HFFc6 (cell line): Measurements from ENCODE around the gene SMYD2. TPM values are rescaled to one million over a fixed set of nuclear protein-coding genes. Genes with fewer than 3 reads are reported as not detected.
A peak's percentile ranks its signal among the peaks of the same experiment; 100 is the strongest.

ENCODE experiments used
- DNase-seq: peaks from one replicate; pipeline ENCODE4 v3.0.0-alpha.2; 2018
- H3K27ac Mint-ChIP-seq: 2 replicates; pipeline ENCODE4 v1.8.0; 2020; ENCODE audit warnings: mild to moderate bottlenecking, mixed read lengths
- H3K27me3 Mint-ChIP-seq: 2 replicates; pipeline ENCODE4 v1.8.0; 2021; ENCODE audit warnings: mild to moderate bottlenecking, moderate library complexity, mixed read lengths; ENCODE audit not compliant: insufficient read depth
- H3K36me3 Mint-ChIP-seq: 2 replicates; pipeline ENCODE4 v1.8.0; 2021; ENCODE audit warnings: low read depth, mixed read lengths
- H3K4me1 Mint-ChIP-seq: 2 replicates; pipeline ENCODE4 v1.8.0; 2020; ENCODE audit warnings: low read depth, mixed read lengths
- H3K4me3 Mint-ChIP-seq: 2 replicates; pipeline ENCODE4 v1.8.0; 2020; ENCODE audit warnings: mild to moderate bottlenecking, moderate library complexity, mixed read lengths
- H3K9me3 Mint-ChIP-seq: 2 replicates; pipeline ENCODE4 v1.8.0; 2020; ENCODE audit warnings: mild to moderate bottlenecking, mixed read lengths
- total RNA-seq, 6 experiments: library from RNA; stranded (reverse); fragmentation: NEBNext Ultra II Directional; extraction: Animal tissue kit (Norgen Biotek cat#: 25700); gene quantifications; 2 replicates in 1 of 6; 3 replicates in 5 of 6; pipeline ENCODE4 v1.2.3, GENCODE V29; 2021
- TF ChIP-seq, protein P1 (sequence below): fragments of 200-600 bp; sonication (generic); IDR thresholded peaks from 2 replicates; pipeline ENCODE4 v1.5.0; 2021; ENCODE audit warnings: antibody characterized with exemption, mild to moderate bottlenecking

Gene SMYD2
- total RNA-seq, 6 experiments from 2014 or later: 27.3 to 32.3 (median 29.5) TPM

DNA sequence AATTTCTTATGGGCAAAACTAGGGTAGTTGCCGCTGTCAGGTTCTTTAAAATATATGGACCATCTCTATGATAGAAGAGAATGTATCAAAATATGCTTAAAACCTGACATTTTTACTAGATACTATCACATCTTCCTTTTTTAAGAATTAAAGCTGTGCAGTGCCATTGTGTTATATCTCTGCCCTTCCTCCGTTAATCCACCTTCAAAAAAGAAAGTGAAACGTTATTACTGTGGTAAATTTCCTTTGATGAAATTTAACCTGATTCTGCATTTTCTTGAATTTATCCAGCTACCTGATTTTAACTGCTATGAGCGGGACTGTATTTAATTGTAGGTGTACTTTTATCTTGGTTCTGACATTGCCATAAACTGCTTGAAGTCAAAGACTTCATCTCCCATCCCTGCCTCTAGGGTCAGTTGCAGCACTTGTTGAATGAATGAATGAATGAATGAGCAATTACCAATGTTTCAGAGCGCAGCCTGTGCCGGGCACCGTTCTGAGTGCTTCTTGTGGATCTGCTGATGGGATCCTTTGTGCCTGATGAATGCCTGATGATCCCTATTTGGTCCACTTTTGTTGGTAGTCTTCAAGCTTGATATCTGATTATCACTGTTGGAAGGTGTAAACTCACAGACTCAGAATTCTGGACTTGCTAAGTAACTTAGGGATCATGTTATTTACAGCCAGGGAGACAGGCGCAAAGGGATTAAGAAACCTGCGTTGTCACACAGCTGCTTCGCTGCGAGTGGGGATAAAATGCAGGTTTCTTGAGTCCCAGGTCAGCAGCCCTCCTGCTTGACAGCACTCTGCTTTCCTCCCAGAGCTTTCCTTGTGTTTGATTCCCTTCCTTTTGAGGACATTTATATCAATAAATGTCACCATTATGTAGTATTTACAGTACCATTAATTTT lies 30.1 kb downstream of the SMYD2 start:
- no peak for DNase-seq
- peaks cover 8% of the 10 kb centered on the region for H3K36me3 Mint-ChIP-seq
- H3K27me3 Mint-ChIP-seq: no peaks in the 10 kb centered on the region
- H3K4me1 Mint-ChIP-seq: peaks cover 14% of the 10 kb centered on the region
- no peak overlapping the region for H3K4me3 Mint-ChIP-seq
- TF ChIP-seq, protein P1, sequence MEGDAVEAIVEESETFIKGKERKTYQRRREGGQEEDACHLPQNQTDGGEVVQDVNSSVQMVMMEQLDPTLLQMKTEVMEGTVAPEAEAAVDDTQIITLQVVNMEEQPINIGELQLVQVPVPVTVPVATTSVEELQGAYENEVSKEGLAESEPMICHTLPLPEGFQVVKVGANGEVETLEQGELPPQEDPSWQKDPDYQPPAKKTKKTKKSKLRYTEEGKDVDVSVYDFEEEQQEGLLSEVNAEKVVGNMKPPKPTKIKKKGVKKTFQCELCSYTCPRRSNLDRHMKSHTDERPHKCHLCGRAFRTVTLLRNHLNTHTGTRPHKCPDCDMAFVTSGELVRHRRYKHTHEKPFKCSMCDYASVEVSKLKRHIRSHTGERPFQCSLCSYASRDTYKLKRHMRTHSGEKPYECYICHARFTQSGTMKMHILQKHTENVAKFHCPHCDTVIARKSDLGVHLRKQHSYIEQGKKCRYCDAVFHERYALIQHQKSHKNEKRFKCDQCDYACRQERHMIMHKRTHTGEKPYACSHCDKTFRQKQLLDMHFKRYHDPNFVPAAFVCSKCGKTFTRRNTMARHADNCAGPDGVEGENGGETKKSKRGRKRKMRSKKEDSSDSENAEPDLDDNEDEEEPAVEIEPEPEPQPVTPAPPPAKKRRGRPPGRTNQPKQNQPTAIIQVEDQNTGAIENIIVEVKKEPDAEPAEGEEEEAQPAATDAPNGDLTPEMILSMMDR: no peak
- H3K27ac Mint-ChIP-seq: no peak overlapping the region
- no peaks in the 10 kb centered on the region for H3K9me3 Mint-ChIP-seq

GRCh38 chr1:214312530-214313051 lies 31.6 kb downstream of the SMYD2 start:
- Mint-ChIP-seq H3K27ac (no peak overlapping the region), H3K4me3 (no peak overlapping the region), H3K4me1 (peaks cover 29% of the 10 kb centered on the region), H3K27me3 (no peaks in the 10 kb centered on the region), H3K9me3 (no peaks in the 10 kb centered on the region), H3K36me3 (peaks cover 8% of the 10 kb centered on the region)
- no peak for DNase-seq
- TF ChIP-seq, protein P1: no peak

GRCh38 chr1:214314178-214314843 lies 33.4 kb downstream of the SMYD2 start:
- Mint-ChIP-seq H3K36me3 (peaks cover 8% of the 10 kb centered on the region), H3K9me3 (no peaks in the 10 kb centered on the region), H3K27ac (no peak overlapping the region)

GRCh38 chr1:214316593-214316992 lies 35.6 kb downstream of the SMYD2 start:
- TF ChIP-seq, protein P1: no peak
- Mint-ChIP-seq H3K4me1 (peaks cover 36% of the 10 kb centered on the region), H3K36me3 (peaks cover 16% of the 10 kb centered on the region), H3K4me3 (peak overlapping the region; percentile 43; the same call in 1 of the 2 replicates), H3K27ac (peak overlapping the region; percentile 53), H3K27me3 (no peaks in the 10 kb centered on the region), H3K9me3 (no peaks in the 10 kb centered on the region)
- peak; percentile 26 for DNase-seq

More at GRCh38 chr1:214314178-214314843, 33.4 kb downstream of the SMYD2 start:
- H3K27me3 Mint-ChIP-seq: no peaks in the 10 kb centered on the region
- TF ChIP-seq, protein P1: no peak
- H3K4me3 Mint-ChIP-seq: no peak overlapping the region
- DNase-seq: no peak
- peaks cover 36% of the 10 kb centered on the region for H3K4me1 Mint-ChIP-seq

DNA sequence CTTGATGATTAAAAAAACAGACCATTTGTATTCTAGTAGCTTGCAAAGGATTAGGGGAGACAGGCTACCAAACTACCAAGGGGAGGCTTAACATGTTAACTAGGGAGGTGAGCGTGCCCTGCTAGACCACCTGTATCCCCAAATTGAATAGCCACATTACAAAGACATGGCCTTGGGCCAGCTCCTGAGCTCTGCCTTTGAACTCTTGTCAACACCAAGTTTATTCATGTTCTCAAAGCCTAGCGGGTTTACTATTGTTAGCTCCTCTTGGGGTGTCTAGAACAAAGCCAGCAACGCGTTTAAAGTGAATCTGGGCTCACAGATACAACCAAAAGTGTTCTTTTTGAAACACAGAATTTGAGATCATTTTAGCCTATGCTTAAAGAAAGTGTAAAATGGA lies 36.3 kb downstream of the SMYD2 start:
- H3K9me3 Mint-ChIP-seq: no peaks in the 10 kb centered on the region
- peaks cover 16% of the 10 kb centered on the region for H3K36me3 Mint-ChIP-seq
- H3K27ac Mint-ChIP-seq: no peak overlapping the region
- no peaks in the 10 kb centered on the region for H3K27me3 Mint-ChIP-seq
- DNase-seq: no peak
- H3K4me1 Mint-ChIP-seq: peaks cover 36% of the 10 kb centered on the region
- no peak overlapping the region for H3K4me3 Mint-ChIP-seq
- TF ChIP-seq, protein P1: no peak
